IMR-90 (cell line): ENCODE data around the gene ACSM4. TPM values are rescaled to one million over a fixed set of nuclear protein-coding genes. Genes with fewer than 3 reads are reported as not detected.

Experiments
- ATAC-seq: fragments of 200-7000 bp; cut with Tn5 transposase; 2 replicates; pipeline ENCODE4 v1.9.1; 2020; ENCODE audit warnings: low read depth, mild to moderate bottlenecking, moderate library complexity
- BruUV-seq: library from RNA; stranded (reverse); fragments of 400-500 nt; replicated peaks from 2 replicates; lab custom pipeline; 2021; lab: Mats Ljungman, UMichigan
- CTCF ChIA-PET: fragments of 300-600 bp; formaldehyde crosslinking; extraction: SDS; loops from one replicate; lab custom pipeline; 2021; ENCODE audit warnings: antibody characterized with exemption; lab: Yijun Ruan, JAX
- POLR2A ChIA-PET: fragments of 300-600 bp; sonication (Branson Sonifier 250); formaldehyde crosslinking; loops from one replicate; lab custom pipeline; 2022; ENCODE audit warnings: antibody characterized with exemption; ENCODE audit not compliant: unreplicated experiment; lab: Charles Lee
- DNase-seq: peaks from one replicate; pipeline ENCODE4 v3.0.0; 2013
- H2AFZ ChIP-seq: replicated peaks from 2 replicates; pipeline ENCODE3; 2013; ENCODE audit warnings: low read length, mild to moderate bottlenecking; ENCODE audit not compliant: poor library complexity
- H2AK5ac ChIP-seq: 2 replicates; pipeline ENCODE4 v1.6.1; 2013; ENCODE audit warnings: low read depth, low read length, inconsistent platforms
- H2AK9ac ChIP-seq: replicated peaks from 2 replicates; pipeline ENCODE3; 2013; ENCODE audit warnings: mild to moderate bottlenecking, low read depth, low read length, moderate library complexity; ENCODE audit not compliant: poor library complexity
- H2BK120ac ChIP-seq: 2 replicates; pipeline ENCODE4 v1.6.1; 2013; ENCODE audit warnings: low read depth, low read length, inconsistent platforms
- H2BK15ac ChIP-seq: 3 replicates; pipeline ENCODE4 v1.6.1; 2013; ENCODE audit warnings: low read depth, low read length, inconsistent platforms
- H2BK20ac ChIP-seq: 2 replicates; pipeline ENCODE4 v1.6.1; 2013; ENCODE audit warnings: low read depth, mild to moderate bottlenecking, inconsistent platforms, low read length, moderate library complexity
- H2BK5ac ChIP-seq: 2 replicates; pipeline ENCODE4 v1.6.1; 2013; ENCODE audit warnings: mild to moderate bottlenecking, low read depth, low read length, inconsistent platforms; ENCODE audit not compliant: poor library complexity, severe bottlenecking
- H3K14ac ChIP-seq: replicated peaks from 2 replicates; pipeline ENCODE4 v1.6.1; 2013; ENCODE audit warnings: low read depth, low read length, inconsistent platforms
- H3K18ac ChIP-seq: 2 replicates; pipeline ENCODE4 v1.6.1; 2013; ENCODE audit warnings: low read depth, low read length, control low read depth
- H3K23ac ChIP-seq: 2 replicates; pipeline ENCODE4 v1.6.1; 2013; ENCODE audit warnings: low read depth, low read length, inconsistent platforms
- H3K27ac ChIP-seq: 2 replicates; pipeline ENCODE4 v1.5.1; 2013; ENCODE audit warnings: mild to moderate bottlenecking, control low read depth, low read length; ENCODE audit not compliant: insufficient read depth
- H3K27me3 ChIP-seq: 2 replicates; pipeline ENCODE4 v1.6.1; 2013; ENCODE audit warnings: low read length; ENCODE audit not compliant: control insufficient read depth, insufficient read depth
- H3K36me3 ChIP-seq: 2 replicates; pipeline ENCODE4 v1.6.1; 2013; ENCODE audit warnings: low read length, mixed read lengths; ENCODE audit not compliant: control insufficient read depth, insufficient read depth
- H3K4ac ChIP-seq: 2 replicates; pipeline ENCODE4 v1.6.1; 2013; ENCODE audit warnings: low read depth, low read length, inconsistent platforms
- H3K4me1 ChIP-seq: 2 replicates; pipeline ENCODE4 v1.6.1; 2013; ENCODE audit warnings: low read length, mixed read lengths; ENCODE audit not compliant: control insufficient read depth, insufficient read depth
- H3K4me2 ChIP-seq: 2 replicates; pipeline ENCODE4 v1.6.1; 2013; ENCODE audit warnings: low read depth, mild to moderate bottlenecking, control low read depth, low read length, moderate library complexity
- H3K4me3 ChIP-seq: 2 replicates; pipeline ENCODE4 v1.5.1; 2013; ENCODE audit warnings: low read depth, mild to moderate bottlenecking, control low read depth, low read length, moderate library complexity; ENCODE audit not compliant: insufficient read depth
- H3K56ac ChIP-seq: 2 replicates; pipeline ENCODE4 v1.6.1; 2013; ENCODE audit warnings: low read length, inconsistent platforms; ENCODE audit not compliant: insufficient read depth; ENCODE audit errors: extremely low read depth
- H3K79me1 ChIP-seq, 2 experiments: 2 replicates each; pipeline ENCODE4 v1.6.1; 2013; ENCODE audit warnings: low read length in 2 of 2, inconsistent platforms in 1 of 2, low read depth in 1 of 2
- H3K9ac ChIP-seq: 2 replicates; pipeline ENCODE4 v1.6.1; 2013; ENCODE audit warnings: low read depth, low read length, control low read depth
- H3K9me1 ChIP-seq: 2 replicates; pipeline ENCODE4 v1.6.1; 2013; ENCODE audit warnings: low read length, inconsistent platforms; ENCODE audit not compliant: insufficient read depth
- H3K9me3 ChIP-seq: 2 replicates; pipeline ENCODE4 v1.6.1; 2013; ENCODE audit warnings: low read length; ENCODE audit not compliant: control insufficient read depth, insufficient read depth
- H4K20me1 ChIP-seq: 2 replicates; pipeline ENCODE4 v1.6.1; 2013; ENCODE audit warnings: low read length, inconsistent platforms; ENCODE audit not compliant: insufficient read depth
- H4K5ac ChIP-seq: 2 replicates; pipeline ENCODE4 v1.6.1; 2013; ENCODE audit warnings: mild to moderate bottlenecking, low read depth, low read length, control low read depth
- H4K8ac ChIP-seq, 2 experiments: 2 replicates each; pipeline ENCODE4 v1.6.1; 2013; ENCODE audit warnings: low read depth in 2 of 2, low read length in 2 of 2, control low read depth in 1 of 2, inconsistent platforms in 1 of 2
- H4K91ac ChIP-seq: 2 replicates; pipeline ENCODE4 v1.6.1; 2013; ENCODE audit warnings: low read depth, low read length, inconsistent platforms; ENCODE audit not compliant: insufficient read depth
- BHLHE40 ChIP-seq: fragments of 150-350 bp; IDR thresholded peaks from 2 replicates; pipeline ENCODE4 v1.6.1; 2016; ENCODE audit warnings: mild to moderate bottlenecking, low read depth, low read length
- CEBPB ChIP-seq: IDR thresholded peaks from 2 replicates; pipeline ENCODE4 v1.6.1; 2012; ENCODE audit warnings: low read depth, low read length, improper control_type of control experiment
- CHD1 ChIP-seq: IDR thresholded peaks from 2 replicates; pipeline ENCODE4 v1.6.1; 2012; ENCODE audit warnings: low read depth, low read length, improper control_type of control experiment
- FOS ChIP-seq: fragments of 150-350 bp; IDR thresholded peaks from 2 replicates; pipeline ENCODE4 v1.6.1; 2016; ENCODE audit warnings: low read depth, low read length
- MAFK ChIP-seq: IDR thresholded peaks from 2 replicates; pipeline ENCODE4 v1.6.1; 2012; ENCODE audit warnings: low read depth, low read length, improper control_type of control experiment
- MAZ ChIP-seq: IDR thresholded peaks from 2 replicates; pipeline ENCODE4 v1.6.1; 2012; ENCODE audit warnings: low read depth, mild to moderate bottlenecking, low read length, improper control_type of control experiment, moderate library complexity, borderline replicate concordance
- MXI1 ChIP-seq: IDR thresholded peaks from 2 replicates; pipeline ENCODE4 v1.6.1; 2012; ENCODE audit warnings: low read depth, mild to moderate bottlenecking, low read length, moderate library complexity, borderline replicate concordance
- NFE2L2 ChIP-seq: fragments of 150-350 bp; IDR thresholded peaks from 2 replicates; pipeline ENCODE4 v1.6.1; 2016; ENCODE audit warnings: low read depth, mild to moderate bottlenecking, low read length
- POLR2A ChIP-seq: IDR thresholded peaks from 2 replicates; pipeline ENCODE4 v1.6.1; 2012; ENCODE audit warnings: mild to moderate bottlenecking, low read depth, low read length
- RAD21 ChIP-seq: IDR thresholded peaks from 2 replicates; pipeline ENCODE4 v1.6.1; 2012; ENCODE audit warnings: low read length, improper control_type of control experiment
- RCOR1 ChIP-seq: IDR thresholded peaks from 2 replicates; pipeline ENCODE4 v1.6.1; 2012; ENCODE audit warnings: mild to moderate bottlenecking, low read length, improper control_type of control experiment; ENCODE audit not compliant: insufficient replicate concordance
- RFX5 ChIP-seq: IDR thresholded peaks from 2 replicates; pipeline ENCODE4 v1.8.0; 2012; ENCODE audit warnings: low read depth, mild to moderate bottlenecking, low read length, moderate library complexity
- SMC3 ChIP-seq: fragments of 150-350 bp; IDR thresholded peaks from 2 replicates; pipeline ENCODE4 v1.6.1; 2016; ENCODE audit warnings: low read depth, mild to moderate bottlenecking, antibody characterized with exemption, low read length, moderate library complexity
- WGBS, 2 experiments: methylation state at CpG; one replicate each; pipeline versions ENCODE4 v1.1.5 to v1.1.7; 2013; ENCODE audit warnings: missing lambda C conversion rate in 2 of 2; ENCODE audit not compliant: insufficient read length in 1 of 2; ENCODE audit errors: extremely low coverage in 2 of 2; 5-methylcytosine and 5-hydroxymethylcytosine counted together
- dilution Hi-C: fragments of 300-500 bp; cut with HindIII; formaldehyde crosslinking; loops from one replicate; pipeline ENCODE4 v1.14.3; 2018; ENCODE audit warnings: low sequenced_read_pairs; ENCODE audit not compliant: unreplicated experiment
- in situ Hi-C: fragments of 300-500 bp; cut with MboI; formaldehyde crosslinking; loops from 3 replicates; pipeline ENCODE4 v1.14.3; 2019; ENCODE audit warnings: low sequenced_read_pairs, inconsistent platforms, mixed read lengths
- intact Hi-C: fragments of 100-400 bp; cut with micrococcal nuclease; formaldehyde crosslinking; loops from 2 replicates; pipeline ENCODE4 v1.10.0; 2022
- polyA plus RNA-seq, 3 experiments: library from polyadenylated mRNA; depleted of rRNA; stranded (reverse); fragments of >200 nt; gene quantifications; 2 replicates each; pipeline ENCODE4 v1.2.3, GENCODE V29; 2012; ENCODE audit warnings: low replicate concordance in 1 of 3
- total RNA-seq: library from RNA; depleted of rRNA; stranded (reverse); fragments of >200 nt; gene quantifications from 2 replicates; pipeline ENCODE4 v1.2.3, GENCODE V29; 2012
- TF ChIP-seq, protein P1 (sequence below): conservative IDR thresholded peaks from 2 replicates; pipeline ENCODE4 v1.5.1; 2012; ENCODE audit warnings: mild to moderate bottlenecking, low read depth, low read length, improper control_type of control experiment
- TF ChIP-seq, protein P2 (sequence below): fragments of 150-350 bp; IDR thresholded peaks from 2 replicates; pipeline ENCODE4 v1.6.1; 2016; ENCODE audit warnings: low read depth, mild to moderate bottlenecking, low read length, moderate library complexity, borderline replicate concordance
- TF ChIP-seq, protein P3 (sequence below): fragments of 150-350 bp; IDR thresholded peaks from 2 replicates; pipeline ENCODE4 v1.6.1; 2017; ENCODE audit warnings: mild to moderate bottlenecking, antibody characterized with exemption, low read length, low read depth

ACSM4 gene
- total and polyA plus RNA-seq, 2 of the 4 experiments (the other 2 are of a cell fraction) = not detected

DNA sequence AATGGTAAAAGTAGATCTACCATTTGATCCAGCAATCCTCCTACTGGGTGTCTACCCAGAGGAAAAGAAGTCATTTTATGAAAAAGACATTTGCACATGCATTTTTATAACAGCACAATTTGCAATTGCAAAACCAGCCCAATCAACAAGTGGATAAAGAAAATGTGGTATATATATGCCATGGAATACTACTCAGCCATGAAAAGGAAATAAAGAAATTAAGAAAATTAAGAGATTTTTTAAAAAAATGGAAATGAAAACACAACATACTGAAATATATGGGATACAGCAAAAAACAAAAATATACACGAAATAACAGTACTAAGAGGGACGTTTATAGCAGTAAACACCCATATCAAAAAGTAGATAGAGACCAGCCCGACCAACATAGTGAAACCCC lies 58.9 kb downstream of the ACSM4 start:
- ChIA-PET POLR2A (no interaction called here), CTCF (no interaction called here)
- Histone ChIP-seq H3K14ac (no peak overlapping the region), H3K9me3 (no peaks in the 10 kb centered on the region), H4K8ac (no peak overlapping the region), H3K4ac (no peak overlapping the region), H3K18ac (no peak overlapping the region), H2AK5ac (no peak overlapping the region), H4K20me1 (no peaks in the 10 kb centered on the region), H3K79me1 (no peaks in the 10 kb centered on the region), H3K56ac (no peak overlapping the region), H3K27ac (no peak overlapping the region), H4K5ac (no peak overlapping the region), H2BK5ac (no peak overlapping the region), H2BK15ac (no peak overlapping the region), H3K9ac (no peak overlapping the region), H3K4me2 (no peak overlapping the region), H3K4me3 (no peak overlapping the region), H4K91ac (no peak overlapping the region), H3K27me3 (no peaks in the 10 kb centered on the region), H3K36me3 (no peaks in the 10 kb centered on the region), H2BK20ac (no peak overlapping the region), H2BK120ac (no peak overlapping the region), H2AK9ac (no peak overlapping the region), H3K23ac (no peak overlapping the region), H2AFZ (no peak overlapping the region), H3K4me1 (no peaks in the 10 kb centered on the region), H3K9me1 (no peaks in the 10 kb centered on the region)
- in situ Hi-C loops = no loop called here
- ATAC-seq (no peak), DNase-seq (no peak)
- no CpG with 5 or more reads among the region's 3 CpGs for WGBS, 2 experiments
- TF ChIP-seq MXI1 (no peak), FOS (no peak), SMC3 (no peak), MAZ (no peak), CEBPB (no peak), BHLHE40 (no peak), RAD21 (no peak), RCOR1 (no peak), POLR2A (no peak), NFE2L2 (no peak), RFX5 (no peak), MAFK (no peak), CHD1 (no peak)
- TF ChIP-seq, protein P1, sequence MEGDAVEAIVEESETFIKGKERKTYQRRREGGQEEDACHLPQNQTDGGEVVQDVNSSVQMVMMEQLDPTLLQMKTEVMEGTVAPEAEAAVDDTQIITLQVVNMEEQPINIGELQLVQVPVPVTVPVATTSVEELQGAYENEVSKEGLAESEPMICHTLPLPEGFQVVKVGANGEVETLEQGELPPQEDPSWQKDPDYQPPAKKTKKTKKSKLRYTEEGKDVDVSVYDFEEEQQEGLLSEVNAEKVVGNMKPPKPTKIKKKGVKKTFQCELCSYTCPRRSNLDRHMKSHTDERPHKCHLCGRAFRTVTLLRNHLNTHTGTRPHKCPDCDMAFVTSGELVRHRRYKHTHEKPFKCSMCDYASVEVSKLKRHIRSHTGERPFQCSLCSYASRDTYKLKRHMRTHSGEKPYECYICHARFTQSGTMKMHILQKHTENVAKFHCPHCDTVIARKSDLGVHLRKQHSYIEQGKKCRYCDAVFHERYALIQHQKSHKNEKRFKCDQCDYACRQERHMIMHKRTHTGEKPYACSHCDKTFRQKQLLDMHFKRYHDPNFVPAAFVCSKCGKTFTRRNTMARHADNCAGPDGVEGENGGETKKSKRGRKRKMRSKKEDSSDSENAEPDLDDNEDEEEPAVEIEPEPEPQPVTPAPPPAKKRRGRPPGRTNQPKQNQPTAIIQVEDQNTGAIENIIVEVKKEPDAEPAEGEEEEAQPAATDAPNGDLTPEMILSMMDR = no peak
- TF ChIP-seq, protein P2, sequence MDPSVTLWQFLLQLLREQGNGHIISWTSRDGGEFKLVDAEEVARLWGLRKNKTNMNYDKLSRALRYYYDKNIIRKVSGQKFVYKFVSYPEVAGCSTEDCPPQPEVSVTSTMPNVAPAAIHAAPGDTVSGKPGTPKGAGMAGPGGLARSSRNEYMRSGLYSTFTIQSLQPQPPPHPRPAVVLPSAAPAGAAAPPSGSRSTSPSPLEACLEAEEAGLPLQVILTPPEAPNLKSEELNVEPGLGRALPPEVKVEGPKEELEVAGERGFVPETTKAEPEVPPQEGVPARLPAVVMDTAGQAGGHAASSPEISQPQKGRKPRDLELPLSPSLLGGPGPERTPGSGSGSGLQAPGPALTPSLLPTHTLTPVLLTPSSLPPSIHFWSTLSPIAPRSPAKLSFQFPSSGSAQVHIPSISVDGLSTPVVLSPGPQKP = no peak
- TF ChIP-seq, protein P3, sequence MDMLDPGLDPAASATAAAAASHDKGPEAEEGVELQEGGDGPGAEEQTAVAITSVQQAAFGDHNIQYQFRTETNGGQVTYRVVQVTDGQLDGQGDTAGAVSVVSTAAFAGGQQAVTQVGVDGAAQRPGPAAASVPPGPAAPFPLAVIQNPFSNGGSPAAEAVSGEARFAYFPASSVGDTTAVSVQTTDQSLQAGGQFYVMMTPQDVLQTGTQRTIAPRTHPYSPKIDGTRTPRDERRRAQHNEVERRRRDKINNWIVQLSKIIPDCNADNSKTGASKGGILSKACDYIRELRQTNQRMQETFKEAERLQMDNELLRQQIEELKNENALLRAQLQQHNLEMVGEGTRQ = no peak
- no TSS peak for BruUV-seq
- intact Hi-C loops = no loop called here
- dilution Hi-C loops = no loop called here
